ENCODE data around the gene MFSD6.

GRCh38 chr2:190412966-190413365 lies 4.8 kb downstream of the MFSD6 start:
- TF ChIP-seq GATA2 (IDR thresholded peaks at IDR 0.05; ENCODE audit: low read depth, low read length), result no peak
- no peak for TF ChIP-seq GATA3 (IDR thresholded peaks at IDR 0.05; ENCODE audit: low read depth, low read length)
